Activated CD8-positive, alpha-beta memory T cell treated with anti-CD3 and anti-CD28 coated beads, Interleukin-2, amount 50 U/mL, for 48 hours (primary cell): Measurements from ENCODE around the gene CNNM4.
"Not testable (repeated sequence)": the region's sequence is repeated elsewhere in the genome, so short reads cannot be mapped to it uniquely, and the experiment has no call there.

ENCODE experiments used
- DNase-seq: peaks from one replicate; pipeline ENCODE4 v3.0.0-alpha.2; 2020

CNNM4 gene

DNA sequence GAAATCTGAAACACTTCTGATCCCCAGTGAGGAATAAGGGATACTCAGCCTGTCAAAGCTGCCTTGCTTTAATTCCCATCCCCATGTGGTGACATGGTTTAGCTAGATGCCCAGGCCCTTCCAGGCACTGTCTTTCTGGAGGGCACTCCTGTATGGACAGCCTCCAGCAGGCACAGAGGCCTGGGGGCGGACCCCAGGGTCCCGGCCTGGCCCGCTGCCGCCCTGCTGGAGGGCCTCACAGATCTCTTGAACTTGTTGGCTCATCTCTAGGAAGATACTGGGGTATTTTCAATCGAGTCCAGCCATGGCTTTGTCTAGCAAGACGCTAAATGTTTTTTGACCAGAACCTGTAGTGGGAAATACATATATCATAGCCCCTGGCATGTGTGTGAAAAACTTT is 34.4 kb downstream of the CNNM4 start:
- no peak for DNase-seq

DNA sequence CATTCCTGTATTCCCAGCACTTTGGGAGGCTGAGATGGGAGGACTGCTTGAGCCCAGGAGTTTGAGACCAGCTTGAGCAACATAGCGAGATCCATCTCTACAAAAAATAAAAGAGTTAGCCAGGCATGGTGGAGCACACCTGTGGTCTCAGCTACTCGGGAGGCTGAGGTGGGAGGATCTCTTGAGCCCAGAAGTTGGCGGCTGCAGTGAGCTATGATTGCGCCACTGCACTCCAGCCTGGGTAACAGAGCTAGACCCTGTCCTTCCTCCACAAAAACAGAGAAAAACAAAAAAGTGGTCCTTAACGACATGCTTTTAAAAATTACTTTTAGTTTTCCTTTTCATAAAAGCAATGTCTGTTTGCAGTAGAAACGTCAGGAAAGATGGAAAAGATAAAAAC is 35.8 kb downstream of the CNNM4 start:
- not testable (repeated sequence) for DNase-seq

DNA sequence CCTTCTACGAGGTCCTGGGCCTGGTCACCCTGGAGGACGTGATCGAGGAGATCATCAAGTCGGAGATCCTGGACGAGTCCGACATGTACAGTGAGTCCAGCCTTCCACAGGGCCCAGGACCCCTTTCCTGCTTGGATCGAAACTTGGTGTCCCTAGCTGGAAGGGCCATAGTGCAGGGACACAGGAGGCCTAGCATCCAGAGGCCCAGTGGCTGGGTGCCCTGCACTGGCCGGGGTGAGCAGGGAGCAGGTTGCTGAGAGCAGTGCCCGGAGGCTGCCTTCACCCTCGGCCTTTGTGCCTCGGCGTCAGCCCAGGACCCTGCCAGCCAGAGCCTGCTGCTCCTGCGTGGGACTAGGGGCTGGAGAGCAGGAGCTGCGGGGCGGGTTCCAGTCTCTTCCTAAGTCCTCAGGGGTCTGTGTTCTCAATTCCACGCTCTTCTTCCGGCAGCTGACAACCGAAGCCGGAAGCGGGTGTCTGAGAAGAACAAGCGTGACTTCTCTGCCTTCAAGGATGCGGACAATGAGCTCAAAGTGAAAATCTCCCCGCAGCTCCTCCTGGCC is 36.4 kb downstream of the CNNM4 start:
- DNase-seq: no peak

DNA sequence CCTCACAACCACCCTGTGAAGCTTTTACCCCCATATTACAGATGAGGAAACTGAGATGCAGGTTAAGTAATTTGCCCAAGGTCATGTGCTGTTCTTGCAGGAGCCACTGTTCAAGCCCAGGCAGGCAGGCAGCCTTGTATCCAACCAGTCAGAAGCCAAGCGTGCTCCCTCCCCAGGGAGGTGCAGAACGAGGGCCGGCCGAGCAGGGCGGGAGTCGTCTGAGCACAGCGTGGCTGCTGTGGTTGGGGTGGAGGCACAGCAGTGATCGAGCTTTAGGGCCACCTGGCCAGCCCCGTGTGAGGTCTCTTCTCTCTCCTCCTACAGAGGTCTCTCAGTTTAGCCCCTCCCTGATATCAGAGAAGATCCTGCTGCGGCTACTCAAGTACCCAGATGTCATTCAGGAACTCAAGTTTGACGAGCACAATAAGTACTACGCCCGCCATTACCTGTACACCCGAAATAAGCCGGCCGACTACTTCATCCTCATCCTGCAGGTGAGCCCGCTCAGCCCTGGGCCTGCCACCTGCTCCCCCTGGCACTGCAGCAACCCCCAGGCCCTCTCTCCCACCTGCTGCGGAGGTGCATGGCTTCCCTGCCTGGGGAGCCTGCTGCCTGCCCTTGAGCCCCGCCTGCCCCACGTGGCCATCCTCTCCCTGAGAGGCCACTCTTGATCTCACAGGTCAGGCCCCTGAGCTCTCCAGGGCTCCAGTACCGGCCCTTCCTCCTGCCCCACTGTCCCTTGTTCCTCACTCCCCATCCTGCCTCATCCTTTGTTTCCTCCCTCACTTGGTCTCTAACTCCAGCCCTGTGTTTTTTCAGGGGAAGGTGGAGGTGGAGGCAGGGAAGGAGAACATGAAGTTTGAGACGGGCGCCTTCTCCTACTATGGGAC is 38.3 kb downstream of the CNNM4 start:
- DNase-seq: no peak

DNA sequence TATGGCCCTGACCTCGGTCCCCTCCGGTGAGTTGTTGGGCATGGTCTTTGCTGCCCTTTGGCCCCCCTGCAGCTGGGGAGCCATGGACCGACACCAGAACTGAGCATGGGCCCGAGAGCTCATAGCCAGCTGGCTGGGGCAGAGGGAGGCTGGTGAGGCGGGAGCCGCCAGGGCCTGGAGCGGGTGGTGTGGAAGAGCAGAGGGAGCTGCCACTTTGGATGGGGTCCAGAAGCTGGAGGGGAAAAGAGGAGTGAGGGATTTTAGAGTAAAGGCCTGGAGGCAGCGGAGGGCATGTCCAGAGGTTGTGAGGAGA is 38.9 kb downstream of the CNNM4 start:
- DNase-seq: no peak

DNA sequence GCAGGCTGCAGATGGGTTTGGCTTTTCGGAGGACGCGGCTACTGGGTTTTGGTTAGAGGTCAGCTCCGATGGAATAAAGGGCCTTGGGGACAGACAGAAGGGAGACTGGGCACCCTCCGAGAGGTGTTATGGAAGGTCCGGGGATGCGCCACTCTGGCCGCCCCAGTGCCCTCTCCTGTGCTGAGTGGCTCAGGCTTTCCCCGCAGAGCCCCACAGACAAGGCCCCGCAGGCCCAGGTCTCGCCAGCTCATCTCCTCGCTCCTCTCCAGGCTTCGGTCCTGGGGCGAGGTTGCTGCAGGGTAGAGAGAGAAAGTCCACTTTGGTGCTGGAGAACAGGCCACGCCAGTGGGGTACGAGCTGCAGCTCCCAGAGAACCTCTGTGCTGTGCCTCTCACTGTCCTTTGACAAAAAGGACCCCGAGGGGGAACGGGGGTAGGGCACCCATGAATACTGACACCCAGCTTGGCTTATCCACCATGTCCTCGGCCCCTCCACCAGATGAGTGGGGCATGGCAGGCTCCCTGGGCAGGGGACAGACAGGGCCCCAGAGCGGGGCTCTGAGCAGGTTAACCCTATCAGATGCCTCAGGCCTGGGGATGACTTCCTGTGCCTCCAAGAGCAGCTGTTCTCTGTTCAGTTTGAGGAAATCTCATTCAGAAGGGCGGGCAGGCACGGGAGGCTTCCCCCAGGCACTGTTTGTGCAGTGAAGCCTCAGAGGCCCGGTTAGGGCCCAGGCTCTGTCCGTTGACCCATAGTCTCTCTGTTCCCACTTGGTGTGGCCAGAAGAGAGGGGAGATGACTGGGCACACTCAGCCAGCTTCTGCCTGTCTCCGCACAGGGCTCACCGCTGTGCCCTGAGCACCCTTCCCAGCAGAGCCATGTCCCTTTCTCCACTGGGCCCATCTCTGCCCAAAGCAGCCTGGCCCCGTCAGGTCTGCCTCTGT is 39.6 kb downstream of the CNNM4 start:
- no peak for DNase-seq

DNA sequence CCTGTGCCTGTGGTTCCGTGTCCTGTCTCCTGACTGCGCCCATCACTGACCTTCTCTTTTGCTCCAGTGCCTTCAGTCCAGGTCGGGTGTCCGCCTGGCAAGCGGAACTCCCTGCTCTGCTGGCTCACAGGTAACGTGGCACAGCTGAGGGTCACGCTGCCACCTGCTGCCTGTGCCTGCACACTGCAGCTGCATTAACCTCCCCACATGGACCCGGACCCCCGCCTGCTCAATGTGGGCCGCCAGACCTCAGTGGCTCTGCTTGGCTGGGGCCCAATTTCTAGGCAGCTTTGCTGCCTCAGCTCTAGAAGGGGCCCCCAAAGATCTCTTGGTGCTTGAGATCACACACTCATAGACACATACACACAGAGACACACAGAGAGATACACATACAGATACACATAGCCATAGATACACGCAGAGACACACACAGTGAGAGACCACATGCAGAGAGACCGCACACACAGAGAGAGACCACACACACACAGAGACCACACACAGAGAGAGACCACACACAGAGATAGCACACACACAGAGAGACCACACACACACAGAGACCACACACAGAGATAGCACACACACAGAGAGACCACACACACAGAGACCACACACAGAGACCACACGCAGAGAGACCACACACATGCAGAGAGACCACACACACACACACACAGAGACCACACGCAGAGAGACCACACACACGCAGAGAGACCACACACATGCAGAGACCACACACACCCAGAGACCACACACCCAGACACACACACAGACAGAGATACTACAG is 40.5 kb downstream of the CNNM4 start:
- peak; percentile 84 for DNase-seq

DNA sequence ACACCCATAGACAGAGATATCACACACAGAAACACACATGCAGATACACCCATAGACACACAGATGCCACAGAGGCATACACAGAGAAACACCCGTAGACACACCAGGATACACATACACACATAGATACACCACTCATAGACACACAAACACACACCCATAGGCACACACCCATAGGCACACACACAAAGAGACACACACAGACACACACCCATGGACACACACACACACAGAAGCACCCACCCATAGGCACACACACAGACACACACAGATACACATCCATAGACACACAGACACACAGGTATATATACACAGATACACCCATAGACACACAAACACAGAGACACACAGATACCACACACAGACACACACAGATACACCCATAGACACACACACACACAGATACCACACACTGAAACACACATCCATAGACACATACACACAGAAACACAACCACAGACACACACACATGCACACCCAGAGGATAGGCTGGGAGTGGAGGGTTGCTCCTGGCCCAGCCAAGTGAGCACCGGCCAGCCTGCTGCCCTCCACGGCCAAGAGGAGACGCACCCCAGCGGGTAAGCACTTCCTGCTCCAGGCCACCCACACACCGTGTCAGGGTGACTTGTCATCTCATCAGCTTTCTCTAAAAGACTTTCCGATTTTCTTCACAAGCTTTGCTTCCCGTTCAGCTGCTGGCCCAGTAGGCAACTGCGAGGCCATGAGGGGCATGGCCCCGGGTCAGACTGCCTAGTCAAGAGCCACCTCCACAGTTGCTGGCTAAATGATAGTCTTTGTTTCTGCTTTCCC is 41.3 kb downstream of the CNNM4 start:
- no peak for DNase-seq

DNA sequence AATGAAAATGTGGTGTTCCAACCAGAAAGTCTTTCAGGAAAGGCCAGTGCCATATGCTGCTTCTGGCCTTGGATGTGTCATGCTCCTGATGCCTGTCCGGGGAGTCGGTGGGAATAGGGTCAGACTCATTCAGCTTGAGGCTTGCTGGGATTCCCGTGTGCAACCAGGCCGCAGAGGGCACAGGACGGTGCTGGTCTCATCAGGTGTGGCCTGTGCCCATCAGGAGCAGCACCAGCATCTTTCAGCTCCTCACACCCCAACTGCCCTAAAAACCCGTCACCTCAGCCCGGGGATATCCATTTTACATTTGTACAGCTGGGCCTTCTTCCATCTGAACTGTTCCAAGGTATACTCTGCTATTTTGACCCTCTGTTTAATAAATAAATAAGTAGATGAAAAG is 42.0 kb downstream of the CNNM4 start:
- DNase-seq: no peak

DNA sequence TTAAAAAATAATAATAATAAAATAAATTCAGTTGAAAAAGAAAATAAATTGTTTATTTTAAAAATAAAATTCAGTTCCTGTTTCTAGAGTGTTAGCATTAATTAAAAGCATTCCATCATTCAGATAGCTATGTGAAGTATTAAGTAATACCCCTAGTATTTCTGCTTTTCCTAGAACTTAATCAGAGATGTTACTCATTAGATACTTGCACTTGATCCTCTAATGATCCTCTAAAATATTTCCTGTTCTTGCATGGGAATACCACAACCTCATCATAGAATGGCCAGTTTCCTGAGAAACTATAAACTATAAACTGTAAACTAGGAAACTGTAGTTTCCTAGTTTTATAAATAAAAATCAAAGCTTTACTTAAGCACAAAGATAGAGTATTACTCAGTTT is 44.3 kb downstream of the CNNM4 start:
- no peak for DNase-seq

DNA sequence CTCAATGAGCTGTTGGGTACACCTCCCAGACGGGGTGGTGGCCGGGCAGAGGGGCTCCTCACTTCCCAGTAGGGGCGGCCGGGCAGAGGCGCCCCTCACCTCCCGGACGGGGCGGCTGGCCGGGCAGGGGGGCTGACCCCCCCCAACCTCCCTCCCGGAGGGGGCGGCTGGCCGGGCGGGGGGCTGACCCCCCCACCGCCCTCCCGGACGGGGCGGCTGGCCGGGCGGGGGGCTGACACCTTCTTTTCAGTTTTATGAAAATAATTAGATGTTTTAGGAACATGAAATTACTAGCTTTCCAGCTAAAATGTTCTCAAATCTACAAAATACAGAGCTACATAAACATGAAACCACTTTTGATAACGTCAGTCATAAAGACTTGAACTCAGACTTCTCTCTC is 45.2 kb downstream of the CNNM4 start:
- not testable (repeated sequence) for DNase-seq

DNA sequence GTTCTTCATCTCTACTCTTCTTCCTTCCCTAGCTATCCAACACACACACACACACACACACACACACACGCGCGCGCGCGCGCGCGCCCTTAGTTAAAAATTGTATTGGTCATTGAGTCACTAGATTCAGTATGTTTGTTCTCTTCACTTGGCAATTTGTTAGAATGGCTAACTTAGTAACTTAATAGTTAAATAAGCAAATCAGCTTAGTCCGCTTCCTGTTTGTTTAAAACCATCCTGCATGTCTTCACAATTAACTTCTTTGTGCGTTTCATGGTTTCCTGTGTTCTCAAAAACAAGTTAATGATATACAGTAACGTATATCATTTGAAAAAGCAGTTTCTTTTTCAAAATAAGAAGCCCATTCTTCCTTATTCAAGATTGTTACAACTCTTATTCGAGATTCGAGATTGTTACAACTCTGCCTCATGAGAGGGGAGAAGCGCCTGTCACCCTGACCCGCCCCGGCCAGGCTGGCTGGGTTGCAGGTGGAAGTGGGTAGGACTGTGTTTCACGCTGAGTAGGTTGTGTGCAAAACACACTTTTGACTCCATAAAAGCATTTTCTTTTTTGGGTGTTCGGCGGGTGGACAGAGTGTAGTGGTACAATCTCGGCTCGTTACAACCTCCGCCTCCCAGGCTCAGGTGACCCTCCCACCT is 45.9 kb downstream of the CNNM4 start:
- DNase-seq: no peak

DNA sequence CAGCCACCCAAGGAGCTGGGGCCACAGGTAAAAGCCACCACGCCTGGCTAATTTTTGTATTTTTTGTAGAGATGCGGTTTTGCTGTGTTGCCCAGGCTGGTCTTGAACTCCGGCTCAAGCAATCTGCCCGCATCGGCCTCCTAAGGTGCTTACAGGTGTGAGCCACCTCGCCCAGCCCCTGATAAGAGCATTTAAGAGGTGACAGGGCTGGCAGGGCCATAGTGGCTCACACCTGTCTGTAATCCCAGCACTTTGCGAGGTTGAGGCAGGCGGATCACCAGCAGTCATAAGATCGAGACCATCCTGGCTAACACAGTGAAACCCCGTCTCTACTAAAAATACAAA is 46.4 kb downstream of the CNNM4 start:
- no peak for DNase-seq

DNA sequence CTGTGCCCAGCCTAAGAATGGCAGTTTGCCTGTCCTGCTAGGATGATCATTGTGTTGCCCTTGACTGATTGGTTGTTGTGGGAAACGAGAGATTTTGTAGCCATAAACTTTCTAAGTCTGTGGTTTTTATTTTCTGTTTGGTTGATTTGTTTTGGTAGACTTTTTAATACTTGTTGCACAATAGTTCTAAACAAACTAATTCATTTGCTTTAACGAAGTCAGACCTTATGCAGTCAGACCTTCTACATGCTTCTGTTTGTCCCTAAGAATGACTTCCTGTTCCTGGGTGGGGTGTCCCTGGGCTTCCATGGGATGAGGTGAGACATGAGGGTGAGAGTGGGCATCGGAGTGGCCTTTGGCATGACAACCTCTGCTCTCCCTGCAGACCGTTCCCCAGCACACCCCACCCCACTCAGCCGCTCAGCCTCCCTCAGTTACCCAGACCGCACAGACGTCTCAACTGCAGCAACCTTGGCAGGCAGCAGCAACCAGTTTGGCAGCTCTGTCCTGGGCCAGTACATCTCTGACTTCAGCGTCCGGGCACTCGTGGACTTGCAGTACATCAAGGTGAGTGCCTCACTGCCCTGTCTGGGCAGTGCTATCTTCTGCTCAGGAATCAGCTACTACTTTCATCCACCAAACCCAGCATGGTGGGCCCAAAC is 47.6 kb downstream of the CNNM4 start:
- no peak for DNase-seq

DNA sequence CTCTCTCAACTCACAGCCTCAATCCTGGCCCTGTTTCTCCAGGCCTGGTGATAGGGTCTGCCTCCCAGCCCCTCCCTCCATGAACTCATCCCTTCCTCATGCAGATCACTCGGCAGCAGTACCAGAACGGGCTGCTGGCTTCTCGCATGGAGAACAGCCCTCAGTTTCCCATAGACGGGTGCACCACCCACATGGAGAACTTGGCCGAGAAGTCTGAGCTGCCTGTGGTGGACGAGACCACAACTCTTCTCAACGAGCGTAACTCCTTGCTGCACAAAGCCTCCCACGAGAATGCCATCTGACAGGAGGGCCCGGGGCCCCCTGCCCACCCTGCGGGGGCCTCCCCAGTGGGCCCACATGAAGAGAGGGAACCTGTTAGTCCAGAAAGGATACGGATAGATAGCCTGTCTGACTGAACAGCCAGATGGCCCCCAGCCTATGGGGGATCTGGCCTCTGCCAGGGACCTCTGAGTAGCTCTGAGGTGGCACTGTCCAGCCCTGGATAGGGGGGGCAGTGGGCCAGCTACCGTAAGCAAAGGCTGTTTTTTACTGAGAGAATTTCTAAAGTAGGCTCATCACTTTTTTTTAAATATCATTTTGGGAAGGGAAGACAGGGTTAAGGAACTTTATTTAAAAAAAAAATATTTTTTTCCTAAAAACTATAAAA is 48.6 kb downstream of the CNNM4 start:
- DNase-seq: no peak

DNA sequence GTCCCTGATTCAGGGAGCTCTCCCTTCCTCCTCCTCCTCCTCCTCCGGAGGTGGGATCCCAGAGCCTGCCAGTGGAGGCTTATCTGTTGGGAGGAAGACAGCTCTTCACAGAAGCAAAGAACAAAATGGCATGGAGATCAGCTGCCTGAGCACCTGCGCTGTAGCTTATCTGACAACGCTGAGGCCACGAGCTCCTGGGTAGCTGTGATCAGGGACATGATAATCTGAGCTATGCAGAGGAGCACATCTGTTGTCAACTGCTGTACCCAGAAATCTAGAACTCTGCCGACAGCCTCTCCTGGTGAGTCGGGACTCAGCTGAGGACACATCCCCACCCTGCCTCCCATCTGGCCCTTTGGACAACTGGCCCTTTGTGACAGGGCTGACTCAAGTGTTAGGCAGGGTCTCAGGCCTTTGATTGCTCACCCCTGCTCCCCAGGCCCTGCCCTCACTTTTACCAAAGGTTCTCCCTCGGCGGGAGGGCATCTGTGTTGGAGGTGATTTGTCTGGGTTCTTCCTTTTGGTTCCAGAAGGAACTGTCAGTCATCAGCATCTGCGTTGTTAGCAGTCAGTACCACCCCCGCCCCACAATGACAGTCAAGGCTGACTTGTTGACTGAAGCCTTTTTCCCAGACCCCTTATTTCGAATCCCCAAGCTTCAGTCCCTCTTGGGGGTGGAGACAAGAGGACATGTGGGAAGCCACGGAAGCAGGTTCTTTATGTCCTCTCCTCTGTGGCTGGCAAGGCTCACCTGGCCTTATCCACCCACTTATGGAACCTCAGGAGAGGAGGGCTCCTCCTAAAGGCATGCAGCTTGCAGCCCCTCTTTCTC is 49.5 kb downstream of the CNNM4 start:
- no peak for DNase-seq

DNA sequence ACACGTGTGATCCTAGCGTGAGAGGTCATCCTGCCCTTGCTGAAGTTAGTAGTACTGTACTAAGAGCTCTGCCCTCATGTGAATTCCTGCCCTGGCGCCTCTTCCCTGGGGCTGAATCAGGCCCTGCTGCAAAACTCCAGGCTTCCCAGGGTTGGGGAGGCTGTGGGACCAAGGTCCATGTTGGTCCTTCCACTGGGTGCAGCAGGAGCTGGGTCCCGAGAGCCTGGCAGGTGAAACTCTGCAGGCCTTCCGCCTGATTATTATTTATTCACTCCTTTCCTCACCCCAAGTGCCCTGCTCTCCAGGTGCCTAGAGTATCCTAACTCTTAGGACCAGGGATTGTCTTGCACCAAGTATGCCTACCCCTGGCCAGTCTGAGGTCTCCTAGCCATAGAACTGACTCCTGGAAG is 50.1 kb downstream of the CNNM4 start:
- no peak for DNase-seq

DNA sequence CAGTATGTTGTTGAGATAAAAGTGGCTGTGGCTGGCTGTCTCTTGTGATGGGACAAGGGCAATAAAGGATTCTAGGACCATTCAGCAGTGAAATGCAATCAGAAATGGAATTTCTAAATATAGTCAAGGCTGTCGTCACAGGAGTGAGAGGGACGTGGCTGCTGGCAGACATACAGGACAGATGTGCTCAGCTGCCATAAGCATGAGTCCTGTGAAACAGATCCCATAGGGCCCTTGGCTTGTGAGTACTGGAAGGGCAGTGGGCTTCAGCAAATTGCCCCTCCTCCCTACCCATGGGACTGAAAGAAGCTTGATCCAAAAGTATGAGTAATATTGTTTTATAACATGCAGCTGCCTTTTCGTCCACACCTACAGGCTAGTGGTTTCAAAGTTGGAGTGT is 51.2 kb downstream of the CNNM4 start:
- no peak for DNase-seq

DNA sequence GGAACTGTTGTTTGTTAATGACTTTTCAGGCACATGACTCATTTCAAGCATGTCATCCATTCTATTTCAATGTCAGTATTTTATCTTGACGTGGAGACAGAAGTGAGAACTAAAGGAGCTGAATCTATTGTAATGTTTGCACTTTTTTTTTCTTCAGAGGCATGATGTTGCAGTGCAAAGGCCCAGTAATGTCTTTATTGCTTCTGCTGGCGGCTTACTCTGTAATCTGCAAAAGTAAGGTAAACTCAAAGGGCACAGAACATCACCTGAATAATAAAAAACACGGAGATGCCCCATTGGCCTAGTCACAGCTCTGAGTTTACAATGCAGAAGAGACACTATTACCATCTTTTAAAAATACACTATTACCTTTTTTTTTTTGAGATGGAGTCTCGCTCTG is 53.0 kb downstream of the CNNM4 start:
- DNase-seq: no peak
